GM04504 (cell line): ENCODE data around the gene CXorf49.
"Not testable (repeated sequence)": the region's sequence is repeated elsewhere in the genome, so short reads cannot be mapped to it uniquely, and the experiment has no call there.

Experiments used
- DNase-seq: peaks from one replicate; pipeline ENCODE4 v3.0.0-alpha.2; 2012; ENCODE audit warnings: low read depth

The CXorf49 gene

DNA sequence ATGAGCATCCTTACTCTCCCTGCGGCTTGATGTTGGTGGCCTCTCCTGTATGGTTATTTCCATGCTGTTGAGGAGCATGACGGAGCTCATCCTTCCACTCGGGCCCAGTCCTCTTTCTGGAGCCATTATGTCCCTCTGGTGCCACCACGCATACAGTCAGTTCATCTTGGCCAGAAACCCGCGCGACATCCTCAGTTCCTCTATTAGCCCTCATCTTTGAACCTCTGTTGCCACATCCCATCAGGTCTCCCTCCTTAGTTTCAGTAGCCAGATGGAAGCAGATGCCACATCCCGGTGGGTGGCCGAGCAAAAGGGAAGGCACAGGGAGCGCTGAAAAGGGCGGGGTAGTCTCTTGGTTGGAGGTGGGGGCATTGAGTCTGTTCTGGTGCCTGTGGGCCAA is 46.1 kb downstream of the CXorf49 start:
- no peak for DNase-seq

GRCh38 chrX:71671043-71671780 is 46.9 kb downstream of the CXorf49 start:
- DNase-seq, result no peak

- not testable (repeated sequence) for DNase-seq
Measured at GRCh38 chrX:71669947-71670346, 48.1 kb downstream of the CXorf49 start.

DNA sequence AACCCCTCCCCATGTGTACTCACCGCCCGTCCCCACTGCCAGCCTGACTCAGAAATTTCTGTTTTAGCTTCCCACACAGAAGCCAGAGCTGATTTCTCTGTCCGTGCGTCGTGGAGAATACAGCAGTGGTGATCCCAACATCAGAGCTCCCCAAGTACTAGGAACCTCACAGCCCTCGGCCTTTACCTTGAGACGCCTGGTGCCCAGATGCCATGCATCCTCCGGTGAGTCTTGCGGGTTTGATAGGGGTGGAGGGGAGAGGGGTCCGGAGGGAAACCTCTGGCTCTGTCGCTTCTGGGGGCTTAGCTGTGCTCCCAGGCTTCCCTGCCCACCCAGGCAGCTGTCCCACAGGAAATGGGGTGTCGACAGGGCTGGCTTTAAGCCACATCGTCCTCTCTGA is 48.6 kb downstream of the CXorf49 start:
- no peak for DNase-seq

DNA sequence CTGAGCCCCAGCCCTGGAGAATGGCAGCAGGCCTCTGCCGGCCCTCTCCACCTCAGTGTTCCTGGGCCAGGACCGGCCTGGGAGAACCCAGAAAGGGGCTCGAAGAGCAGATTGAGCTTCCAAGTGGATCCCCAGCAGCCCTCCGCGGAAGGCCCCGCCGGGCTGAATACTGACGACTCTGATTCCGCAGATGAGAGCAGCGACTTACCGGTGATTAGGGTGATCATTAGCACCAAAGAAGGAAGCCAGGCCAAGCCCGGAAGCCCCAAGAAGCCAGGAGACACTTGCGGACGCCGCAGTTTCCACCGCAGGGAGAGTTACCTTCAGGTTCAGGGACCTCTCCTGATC is 49.9 kb downstream of the CXorf49 start:
- no peak for DNase-seq

DNA sequence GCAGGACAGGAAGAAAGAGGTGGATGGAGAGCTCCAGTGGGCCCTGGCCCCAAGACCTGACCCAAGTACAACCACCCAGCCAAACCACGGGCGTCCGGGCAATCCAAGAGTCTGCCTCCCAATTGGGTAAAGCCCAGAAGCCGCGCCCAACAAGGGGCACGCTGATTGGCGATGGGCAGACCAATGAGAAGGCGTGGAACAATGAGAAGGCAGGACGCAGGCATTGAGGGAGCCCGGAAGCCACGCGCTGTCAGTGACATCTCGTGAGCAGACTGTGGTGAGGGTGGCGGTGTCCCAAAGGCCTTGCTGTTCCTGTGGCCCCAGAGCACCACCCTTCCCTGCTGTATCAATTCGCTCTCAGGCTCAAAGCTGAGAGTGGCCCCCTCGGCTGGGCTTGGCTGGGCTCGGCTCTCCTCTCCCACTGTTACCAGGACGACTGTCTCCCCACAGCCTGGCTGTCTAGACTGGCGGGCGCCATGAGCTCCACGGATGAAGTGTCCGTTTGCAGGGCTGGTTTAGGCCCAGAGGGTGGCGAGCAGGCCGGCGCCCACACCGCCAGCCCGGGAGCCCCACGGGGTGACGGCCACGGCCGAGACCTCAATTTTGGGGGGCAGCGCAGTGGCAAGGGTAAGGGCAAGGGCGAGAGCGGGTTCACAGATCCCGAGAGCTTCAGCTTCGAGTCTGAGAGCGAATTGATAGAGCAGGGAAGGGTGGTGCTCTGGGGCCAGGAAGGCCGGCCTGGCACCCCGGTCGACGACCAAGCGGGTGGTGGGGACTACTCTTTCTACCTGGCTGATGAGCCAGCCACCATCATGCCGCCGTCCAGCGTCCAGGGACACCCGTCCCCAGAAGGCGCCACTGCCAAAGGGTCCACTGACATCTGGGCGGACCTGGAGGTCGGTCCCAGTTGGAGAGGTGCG is 50.5 kb downstream of the CXorf49 start, which contains the start of gene LOC101059915:
Gene LOC101059915 (plus strand): TSS at position 219 of the 920 bp plus-strand sequence.
- DNase-seq, result no peak

DNA sequence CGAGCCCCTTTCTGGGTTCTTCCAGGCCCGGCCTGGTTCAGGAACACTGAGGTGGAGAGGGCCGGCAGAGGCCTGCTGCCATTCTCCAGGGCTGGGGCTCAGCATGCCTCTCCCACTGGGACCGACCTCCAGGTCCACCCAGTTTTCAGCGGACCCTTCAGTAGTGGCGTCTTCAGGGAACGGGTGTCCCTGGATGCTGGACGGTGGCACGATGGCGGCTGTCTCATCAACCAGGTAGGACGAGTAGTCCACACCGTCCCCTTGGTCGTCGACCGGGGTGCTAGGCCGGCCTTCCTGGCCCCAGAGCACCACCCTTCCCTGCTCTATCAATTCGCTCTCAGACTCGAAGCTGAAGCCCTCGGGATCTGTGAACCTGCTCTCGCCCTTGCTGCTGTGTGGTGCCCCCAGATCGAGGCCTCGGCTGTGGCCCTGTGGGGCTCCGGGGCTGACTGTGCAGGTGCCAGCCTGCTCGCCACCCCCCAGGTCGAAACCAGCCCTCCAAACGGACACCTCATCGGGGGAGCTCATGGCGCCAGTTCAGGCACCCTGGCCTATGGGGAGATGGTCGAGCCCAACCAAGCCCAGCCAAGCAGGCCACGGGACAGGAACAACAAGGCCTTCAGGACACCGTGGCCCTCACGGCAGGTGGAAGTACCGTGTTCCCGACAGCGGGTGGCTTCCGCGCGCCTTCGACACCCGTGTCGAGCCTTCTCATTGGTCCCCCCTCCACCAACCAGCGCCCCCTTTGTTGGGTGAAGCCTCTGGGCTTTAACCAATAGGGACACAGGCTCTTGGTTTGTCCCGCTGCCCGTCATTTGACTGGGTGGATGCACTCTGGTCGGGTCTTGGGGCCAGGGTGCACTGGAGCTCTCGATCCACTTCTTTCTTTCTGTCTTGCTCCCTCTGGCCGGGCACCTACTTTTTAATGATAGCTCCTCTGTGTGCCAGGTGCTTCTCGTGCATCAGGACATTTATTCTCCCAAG is 51.6 kb downstream of the CXorf49 start:
- DNase-seq, result no peak

GRCh38 chrX:71665747-71666146 is 52.3 kb downstream of the CXorf49 start:
- DNase-seq, result no peak

DNA sequence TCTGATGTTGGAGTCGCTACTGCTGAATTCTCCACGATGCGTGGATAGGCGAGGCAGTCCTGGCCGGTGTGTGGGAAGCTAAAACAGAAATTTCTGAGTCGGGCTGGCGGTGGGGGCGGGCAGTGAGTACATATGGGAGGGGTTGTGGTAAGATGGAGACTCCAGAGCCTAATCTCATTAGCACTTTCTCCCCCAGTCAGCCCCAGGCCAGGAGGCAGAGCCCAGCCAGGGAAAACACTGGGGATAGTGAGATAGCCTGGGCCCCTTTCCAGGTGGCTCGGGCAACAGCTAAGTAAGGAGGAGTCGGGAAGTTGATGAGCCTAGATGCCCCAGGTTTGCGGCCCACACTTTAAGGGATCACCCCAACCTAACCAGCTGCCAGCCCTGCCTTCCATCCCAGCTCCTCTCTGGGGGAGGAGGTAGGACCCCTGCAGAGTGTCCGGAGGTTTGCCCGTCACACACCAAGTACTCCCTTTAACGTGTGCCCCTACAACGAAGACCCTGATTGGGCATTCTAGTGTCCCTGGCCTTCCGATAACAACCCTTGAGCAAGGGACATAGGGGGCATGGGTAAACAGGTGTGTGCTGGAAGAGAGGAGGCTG is 53.1 kb downstream of the CXorf49 start:
- DNase-seq, result no peak
